GM12878 (cell line): Measurements from ENCODE around the gene PHB1. TPM values are rescaled to one million over a fixed set of nuclear protein-coding genes. Genes with fewer than 3 reads are reported as not detected.

Experiments
- ATAC-seq: fragments of 200-7000 bp; cut with Tn5 transposase; 3 replicates; pipeline ENCODE4 v1.9.1; 2020; ENCODE audit warnings: mild to moderate bottlenecking, moderate library complexity
- BruUV-seq: library from RNA; stranded (reverse); fragments of 400-500 nt; replicated peaks from 2 replicates; lab custom pipeline; 2021; lab: Mats Ljungman, UMichigan
- CTCF ChIA-PET: fragments of 300-600 bp; sonication (Branson Sonifier 250); formaldehyde crosslinking; extraction: SDS; loops from one replicate; lab custom pipeline; 2021; ENCODE audit warnings: inconsistent platforms; lab: Yijun Ruan, JAX
- POLR2A ChIA-PET: fragments of 350-600 bp; formaldehyde crosslinking; extraction: SDS; loops from one replicate; lab custom pipeline; 2021; ENCODE audit warnings: inconsistent platforms; lab: Charles Lee
- RAD21 ChIA-PET: fragments of 300-600 bp; sonication (Branson Sonifier 250); formaldehyde crosslinking; loops from one replicate; lab custom pipeline; 2023; ENCODE audit warnings: antibody characterized with exemption; ENCODE audit not compliant: unreplicated experiment; lab: Charles Lee
- SMC1A ChIA-PET: fragments of 300-600 bp; sonication (Branson Sonifier 250); formaldehyde crosslinking; loops from one replicate; lab custom pipeline; 2023; ENCODE audit not compliant: unreplicated experiment, uncharacterized antibody; lab: Charles Lee
- DNase-seq: peaks from one replicate; pipeline ENCODE4 v3.0.0-alpha.2; 2011; ENCODE audit warnings: low read depth, low spot score
- FAIRE-seq: peaks from 3 replicates; lab custom pipeline; 2011; peaks lifted over from hg19 to GRCh38; lab: Jason Lieb, UNC
- H2AFZ ChIP-seq: 2 replicates; pipeline ENCODE4 v1.6.0; 2011; ENCODE audit warnings: low read depth, low read length, control low read depth; ENCODE audit not compliant: control insufficient read depth
- H3K27ac ChIP-seq: 2 replicates; pipeline ENCODE4 v1.5.1; 2011; ENCODE audit warnings: control low read depth; ENCODE audit not compliant: control insufficient read depth, insufficient read depth
- H3K27me3 ChIP-seq, 2 experiments: replicated peaks in 1 of 2; 2 replicates each; pipeline versions ENCODE4 v1.6.0 to v1.6.1; 2011; ENCODE audit warnings: low read length in 1 of 2; ENCODE audit not compliant: control insufficient read depth in 2 of 2, insufficient read depth in 2 of 2
- H3K36me3 ChIP-seq, 2 experiments: 2 replicates each; pipeline ENCODE4 v1.5.1; 2011; ENCODE audit warnings: low read length in 1 of 2; ENCODE audit not compliant: control insufficient read depth in 2 of 2, insufficient read depth in 2 of 2
- H3K4me1 ChIP-seq: 2 replicates; pipeline ENCODE4 v1.6.1; 2011; ENCODE audit warnings: mild to moderate bottlenecking, low read length, moderate library complexity, mixed read lengths; ENCODE audit not compliant: control insufficient read depth, insufficient read depth
- H3K4me2 ChIP-seq: 2 replicates; pipeline ENCODE4 v1.6.0; 2011; ENCODE audit warnings: control low read depth; ENCODE audit not compliant: control insufficient read depth, insufficient read depth
- H3K4me3 ChIP-seq: fragments of 200-600 bp; sonication (generic); 2 replicates; pipeline ENCODE4 v1.5.1; 2016
- H3K79me2 ChIP-seq: 2 replicates; pipeline ENCODE4 v1.6.0; 2011; ENCODE audit warnings: low read length; ENCODE audit not compliant: control insufficient read depth, insufficient read depth
- H3K9ac ChIP-seq: 2 replicates; pipeline ENCODE4 v1.8.0; 2011; ENCODE audit warnings: low read length, control low read depth, mixed read lengths; ENCODE audit not compliant: control insufficient read depth, insufficient read depth
- H3K9me3 ChIP-seq: replicated peaks from 3 replicates; pipeline ENCODE4 v1.5.1; 2011; ENCODE audit warnings: mild to moderate bottlenecking, low read length; ENCODE audit not compliant: control insufficient read depth, insufficient read depth
- H4K20me1 ChIP-seq: 2 replicates; pipeline ENCODE4 v1.6.0; 2011; ENCODE audit not compliant: control insufficient read depth, insufficient read depth
- IKZF2 ChIP-seq, 2 experiments: fragments of 450-650 bp; IDR thresholded peaks; 2 replicates each; pipeline ENCODE4 v1.6.1; 2017; ENCODE audit warnings: mild to moderate bottlenecking in 2 of 2, moderate library complexity in 2 of 2
- NFXL1 ChIP-seq: fragments of 450-650 bp; IDR thresholded peaks from 2 replicates; pipeline ENCODE4 v1.6.1; 2017; ENCODE audit warnings: antibody characterized with exemption, mild to moderate bottlenecking, borderline replicate concordance
- RUNX3 ChIP-seq: IDR thresholded peaks from 2 replicates; pipeline ENCODE4 v1.6.1; 2012; ENCODE audit warnings: low read length, inconsistent platforms
- SIN3A ChIP-seq: IDR thresholded peaks from 2 replicates; pipeline ENCODE4 v1.6.1; 2012; ENCODE audit warnings: low read depth, low read length, improper control_type of control experiment
- USF1 ChIP-seq: IDR thresholded peaks from 2 replicates; pipeline ENCODE4 v1.6.1; 2011; ENCODE audit warnings: borderline replicate concordance, low read depth, mild to moderate bottlenecking, moderate library complexity, mixed read lengths, low read length; ENCODE audit not compliant: insufficient read depth; ENCODE audit errors: extremely low read length
- whole genome bisulfite sequencing: methylation state at CpG from one replicate; pipeline ENCODE4 v1.1.6; 2016; ENCODE audit warnings: low lambda C conversion rate; ENCODE audit not compliant: insufficient replicate concordance, insufficient coverage; ENCODE audit errors: missing lambda C conversion rate; 5-methylcytosine and 5-hydroxymethylcytosine counted together
- in situ Hi-C: fragments of 300-500 bp; cut with MboI; formaldehyde crosslinking; loops from 9 replicates; pipeline ENCODE4 v1.14.3; 2018; ENCODE audit warnings: mixed read lengths
- intact Hi-C: fragments of 100-400 bp; cut with micrococcal nuclease; formaldehyde crosslinking; loops from one replicate; pipeline ENCODE4 v1.14.2; 2022; ENCODE audit not compliant: unreplicated experiment
- polyA plus RNA-seq, 11 experiments: library from polyadenylated mRNA; depleted of rRNA in 4 of 11; unstranded in 6 of 11; stranded (reverse) in 5 of 11; fragments of >200 nt; fragmentation: Nextera tagmentation in 4 of 11; fragmentation: Illumina TruSeq in 1 of 11; extraction: Ambion mirVana in 4 of 11; extraction: Trizol in 1 of 11; gene quantifications; 1 replicate in 1 of 11; 2 replicates in 10 of 11; pipeline versions ENCODE4 v1.2.1 to v1.2.3, GENCODE V29; 2011 to 2016; ENCODE audit warnings: inconsistent platforms in 2 of 11, missing spikeins in 2 of 11, low read depth in 1 of 11
- total RNA-seq, 4 experiments: library from RNA; depleted of rRNA in 3 of 4; stranded (reverse); fragments of >200 nt in 3 of 4; fragmentation: Illumina TruSeq in 1 of 4; extraction: Trizol in 1 of 4; gene quantifications; 2 replicates each; pipeline versions ENCODE4 v1.2.1 to v1.2.3, GENCODE V29; 2013 to 2021
- TF ChIP-seq, protein P1 (sequence below): IDR thresholded peaks from 2 replicates; pipeline ENCODE4 v1.6.1; 2012; ENCODE audit warnings: low read depth, low read length, improper control_type of control experiment

PHB1 gene
- total and polyA plus RNA-seq, 10 of the 15 experiments (the other 5 are each of a cell fraction or from before 2014, with no cell fraction given) = 117 to 466 (median 248) TPM

GRCh38 chr17:49456183-49456965, 41.7 kb upstream of the PHB1 start:
- Histone ChIP-seq H3K4me3 (no peak overlapping the region), H3K4me2 (no peak overlapping the region), H3K4me1 (no peaks in the 10 kb centered on the region), H3K9me3 (no peaks in the 10 kb centered on the region), H3K27ac (no peak overlapping the region), H3K27me3 (peaks cover 3 to 9% of the 10 kb centered on the region in 2 experiments; a peak in 2 of 4 replicates), H2AFZ (no peak overlapping the region), H3K79me2 (no peaks in the 10 kb centered on the region), H3K36me3 (no peaks in the 10 kb centered on the region), H4K20me1 (no peaks in the 10 kb centered on the region), H3K9ac (no peak overlapping the region)
- intact Hi-C loops = no loop called here
- WGBS = 0% methylated on average over 5 of the region's 5 CpGs
- ChIA-PET SMC1A (interaction anchor here (0.6 to 1.0 kb wide), 2 partner anchors 55 to 140 kb away, joined by 3 read pairs; no protein-coding TSS in a partner anchor), POLR2A (no interaction called here), CTCF (interaction anchor here (0.6 to 1.7 kb wide), 2 partner anchors 59 to 100 kb away, joined by 4 read pairs; no protein-coding TSS in a partner anchor), RAD21 (no interaction called here)
- DNase-seq = no peak
- BruUV-seq = no TSS peak
- TF ChIP-seq USF1 (no peak), IKZF2 (IDR thresholded peaks at IDR 0.05) (no peak)
- no peak for ATAC-seq
- in situ Hi-C loops = no loop called here
- no peak for FAIRE-seq

- ChIA-PET SMC1A (no interaction called here), RAD21 (no interaction called here), CTCF (interaction anchor here (0.6 to 1.7 kb wide), 2 partner anchors 60 to 101 kb away, joined by 4 read pairs; no protein-coding TSS in a partner anchor), POLR2A (no interaction called here)
- Histone ChIP-seq H2AFZ (no peak overlapping the region), H4K20me1 (no peaks in the 10 kb centered on the region), H3K27me3 (peaks cover 3 to 4% of the 10 kb centered on the region in 2 experiments; a peak in 2 of 4 replicates), H3K4me2 (no peak overlapping the region), H3K4me3 (no peak overlapping the region), H3K79me2 (no peaks in the 10 kb centered on the region), H3K4me1 (no peaks in the 10 kb centered on the region), H3K27ac (no peak overlapping the region), H3K36me3 (no peaks in the 10 kb centered on the region), H3K9ac (no peak overlapping the region), H3K9me3 (no peaks in the 10 kb centered on the region)
- no peak for ATAC-seq
- no peak for TF ChIP-seq RUNX3
- TF ChIP-seq NFXL1 = peak; percentile 80; the same call in 1 of the 2 replicates
- TF ChIP-seq, protein P1, sequence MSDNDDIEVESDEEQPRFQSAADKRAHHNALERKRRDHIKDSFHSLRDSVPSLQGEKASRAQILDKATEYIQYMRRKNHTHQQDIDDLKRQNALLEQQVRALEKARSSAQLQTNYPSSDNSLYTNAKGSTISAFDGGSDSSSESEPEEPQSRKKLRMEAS = no peak
- TF ChIP-seq SIN3A = no peak
- in situ Hi-C loops (no loop called here), intact Hi-C loops (no loop called here)
- no TSS peak for BruUV-seq
- no peak for DNase-seq
- 4% methylated on average over 9 of the region's 9 CpGs for WGBS
- no peak for FAIRE-seq
These were observed 40.7 kb upstream of the PHB1 start for GRCh38 chr17:49455272-49455861.
